D721Med (cell line): ENCODE measurements around the gene AAMP.

Experiments
- DNase-seq: peaks from one replicate; pipeline ENCODE4 v3.0.0; 2011; ENCODE audit warnings: low spot score; ENCODE audit not compliant: insufficient read length
- FAIRE-seq: peaks from 2 replicates; lab custom pipeline; 2011; peaks lifted over from hg19 to GRCh38; lab: Jason Lieb, UNC
- CTCF ChIP-seq: IDR thresholded peaks from 2 replicates; pipeline ENCODE4 v1.5.1; 2012; ENCODE audit warnings: mild to moderate bottlenecking, control low read depth; ENCODE audit not compliant: insufficient read depth; ENCODE audit errors: missing control alignments

The AAMP gene

GRCh38 chr2:218264773-218265561 lies 5.0 kb downstream of the AAMP start:
- FAIRE-seq: no peak
- TF ChIP-seq CTCF: no peak
- DNase-seq: no peak

GRCh38 chr2:218263817-218264641 lies 5.9 kb downstream of the AAMP start:
- DNase-seq: no peak
- no peak for FAIRE-seq

GRCh38 chr2:218262631-218263586 lies 7.0 kb downstream of the AAMP start:
- no peak for FAIRE-seq
- no peak for TF ChIP-seq CTCF
- no peak for DNase-seq

More at GRCh38 chr2:218263817-218264641, 5.9 kb downstream of the AAMP start:
- no peak for TF ChIP-seq CTCF

DNA sequence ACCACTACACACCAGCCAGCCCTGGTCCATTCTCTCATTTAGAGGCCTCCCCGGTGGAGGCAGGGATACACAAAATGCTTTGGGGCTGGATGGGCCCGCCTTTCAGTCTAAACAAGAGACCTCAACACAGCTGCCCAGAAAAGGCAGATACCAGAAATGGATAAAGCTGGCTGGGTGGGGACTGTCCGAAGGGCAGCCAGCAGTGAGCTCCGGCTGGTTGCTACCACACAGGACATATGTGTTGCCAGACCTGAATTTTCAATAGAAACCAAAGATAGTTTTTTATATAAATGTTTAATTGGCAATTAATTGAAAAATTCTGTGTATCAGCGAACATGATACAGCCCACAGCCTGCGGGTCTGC lies 7.7 kb downstream of the AAMP start:
- no peak for TF ChIP-seq CTCF
- DNase-seq: no peak
- no peak for FAIRE-seq

- TF ChIP-seq CTCF: no peak
- no peak for FAIRE-seq
- DNase-seq: no peak
Observed at GRCh38 chr2:218261423-218262236, 8.3 kb downstream of the AAMP start.

GRCh38 chr2:218260742-218261422 lies 9.1 kb downstream of the AAMP start, which contains the start of gene GPBAR1:
GPBAR1 (plus strand) TSS chr2:218261015; CDS start chr2:218262725, 1,710 bp downstream.
- TF ChIP-seq CTCF: no peak
- no peak for DNase-seq
- FAIRE-seq: no peak
